A549 (cell line): ENCODE measurements around the gene FRAT2.

Source experiments
- BHLHE40 ChIP-seq: IDR thresholded peaks from 2 replicates; pipeline ENCODE4 v1.6.1; 2012; ENCODE audit warnings: low read depth, low read length, inconsistent platforms
- CBX2 ChIP-seq: fragments of 200-600 bp; sonication (generic); IDR thresholded peaks from 2 replicates; pipeline ENCODE4 v1.6.1; 2016; ENCODE audit warnings: low read depth, mild to moderate bottlenecking, borderline replicate concordance
- CTCF ChIP-seq: fragments of >200 bp; sonication (Bioruptor Twin); formaldehyde crosslinking; IDR thresholded peaks from 3 replicates; pipeline ENCODE4 v1.5.1; 2016
- EHMT2 ChIP-seq: fragments of 200-600 bp; sonication (generic); IDR thresholded peaks from 2 replicates; pipeline ENCODE4 v1.6.1; 2016; ENCODE audit warnings: antibody characterized with exemption, low read depth, mild to moderate bottlenecking, moderate library complexity
- EP300 ChIP-seq, 2 experiments: fragments of >200 bp; sonication (Bioruptor Twin); formaldehyde crosslinking; IDR thresholded peaks; 2 replicates in 1 of 2; 3 replicates in 1 of 2; pipeline ENCODE4 v1.6.1; 2016 to 2017
- FOSL2 ChIP-seq, 2 experiments: fragments of 450-650 bp in 1 of 2; fragments of >200 bp in 1 of 2; sonication (Bioruptor Twin) in 1 of 2; formaldehyde crosslinking; IDR thresholded peaks; 2 replicates each; pipeline versions ENCODE4 v1.5.0 to v1.6.1; 2016 to 2020; ENCODE audit warnings: mild to moderate bottlenecking in 1 of 2, moderate library complexity in 1 of 2
- GATA3 ChIP-seq: IDR thresholded peaks from 2 replicates; pipeline ENCODE4 v1.6.1; 2012; ENCODE audit warnings: borderline replicate concordance
- HEYL ChIP-seq: fragments of 250-450 bp; sonication (Bioruptor Pico); IDR thresholded peaks from 2 replicates; pipeline ENCODE4 v1.8.0; 2021; ENCODE audit warnings: mild to moderate bottlenecking, moderate library complexity
- JUN ChIP-seq, 2 experiments: fragments of >200 bp; sonication (Bioruptor Twin); formaldehyde crosslinking; IDR thresholded peaks; 2 replicates in 1 of 2; 3 replicates in 1 of 2; pipeline ENCODE4 v1.6.1; 2016 to 2017
- MAX ChIP-seq: IDR thresholded peaks from 2 replicates; pipeline ENCODE4 v1.6.1; 2012
- NR3C1 ChIP-seq: fragments of >200 bp; sonication (Bioruptor Twin); formaldehyde crosslinking; IDR thresholded peaks from 3 replicates; pipeline ENCODE4 v1.6.1; 2017
- PBX3 ChIP-seq: IDR thresholded peaks from 2 replicates; pipeline ENCODE4 v1.6.1; 2012
- POLR2A ChIP-seq: IDR thresholded peaks from 2 replicates; pipeline ENCODE4 v1.6.1; 2012; ENCODE audit warnings: mild to moderate bottlenecking, low read length

GRCh38 chr10:97361537-97361901, 27.0 kb upstream of the FRAT2 start:
- TF ChIP-seq EP300 (IDR thresholded peaks at IDR 0.05) (no peak), BHLHE40 (no peak), POLR2A (no peak), PBX3 (no peak), CTCF (no peak), HEYL (CRISPR knock-in tag) (no peak), NR3C1 (no peak), MAX (no peak), JUN (IDR thresholded peaks at IDR 0.05) (no peak), GATA3 (no peak), FOSL2 (IDR thresholded peaks at IDR 0.05) (no peak), FOSL2 (CRISPR knock-in tag; IDR thresholded peaks at IDR 0.05) (no peak), CBX2 (no peak), EHMT2 (no peak)
